ENCODE results near the gene CST6. TPM values are rescaled to one million over a fixed set of nuclear protein-coding genes. Genes with fewer than 3 reads are reported as not detected.

The CST6 gene
- not detected for total RNA-seq

DNA sequence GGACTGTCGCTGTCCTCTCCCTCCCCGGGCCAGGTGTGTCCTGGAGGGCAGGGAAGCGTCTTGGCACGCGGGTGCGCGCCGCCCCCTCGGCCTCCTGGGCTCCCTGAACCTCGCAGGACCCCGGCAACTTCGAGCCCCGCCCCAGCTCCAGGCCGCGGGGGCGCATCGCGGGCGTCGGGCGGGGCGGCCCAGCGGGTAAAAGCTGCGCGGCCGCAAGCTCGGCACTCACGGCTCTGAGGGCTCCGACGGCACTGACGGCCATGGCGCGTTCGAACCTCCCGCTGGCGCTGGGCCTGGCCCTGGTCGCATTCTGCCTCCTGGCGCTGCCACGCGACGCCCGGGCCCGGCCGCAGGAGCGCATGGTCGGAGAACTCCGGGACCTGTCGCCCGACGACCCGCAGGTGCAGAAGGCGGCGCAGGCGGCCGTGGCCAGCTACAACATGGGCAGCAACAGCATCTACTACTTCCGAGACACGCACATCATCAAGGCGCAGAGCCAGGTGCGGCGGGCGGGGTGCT is at the start of gene CST6:
TSS of gene CST6 (plus strand) at position 224 of the 519 bp plus-strand sequence. CDS start at position 261, 37 bp downstream.
- no peaks in the 10 kb centered on the region for H3K9me3 ChIP-seq (ENCODE audit: control insufficient read depth in 3 of 3, low read length in 3 of 3)
- peak within 1 kb of the TSS in 1 of 3 donors; percentile 33 for H3K9ac ChIP-seq (ENCODE audit: low read depth in 1 of 3, low read length in 3 of 3)
- peak within 1 kb of the TSS in 1 of 3 donors; percentile 22 for H3K4me3 ChIP-seq (ENCODE audit: low read length in 3 of 3)
- H3K4me1 ChIP-seq (ENCODE audit: control insufficient read depth in 3 of 3, insufficient read depth in 3 of 3, low read length in 3 of 3), result peaks cover 18 to 38% (median 31%) of the 10 kb centered on the region in 3 donors
- no peak within 1 kb of the TSS for H3K27ac ChIP-seq (ENCODE audit: low read depth, low read length)
- no peaks in the 10 kb centered on the region for H3K36me3 ChIP-seq (ENCODE audit: control insufficient read depth in 3 of 3, insufficient read depth in 3 of 3, low read length in 3 of 3)
- H3K27me3 ChIP-seq (ENCODE audit: control insufficient read depth in 3 of 3, insufficient read depth in 3 of 3, low read length in 3 of 3), result peaks cover 18 to 27% (median 26%) of the 10 kb centered on the region in 3 donors

DNA sequence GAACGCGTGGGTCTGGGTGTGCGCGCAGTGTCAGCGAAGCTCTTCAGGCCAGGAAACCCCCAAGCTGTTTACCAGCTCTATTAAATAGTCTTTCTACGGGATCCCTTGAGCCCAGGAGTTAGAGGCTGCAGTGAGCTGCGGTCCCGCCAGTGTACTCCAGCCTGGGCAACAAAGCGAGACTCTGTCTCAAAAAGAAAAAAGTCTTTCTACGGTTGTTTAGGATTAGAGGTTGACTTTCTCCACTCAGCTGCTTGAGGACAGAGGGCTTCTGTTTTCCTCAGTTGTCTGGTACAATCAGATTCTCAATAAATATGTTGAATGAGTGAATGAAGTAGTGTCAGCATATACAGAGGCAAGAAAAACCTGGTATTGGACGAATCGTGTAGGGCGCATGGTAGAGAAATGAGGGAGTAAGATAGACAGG is 49.7 kb upstream of the CST6 start:
- Histone ChIP-seq H3K4me1 (ENCODE audit: control insufficient read depth in 3 of 3, insufficient read depth in 3 of 3, low read length in 3 of 3) (peaks cover 18 to 26% (median 22%) of the 10 kb centered on the region in 3 donors), H3K4me3 (ENCODE audit: low read length in 3 of 3) (peak overlapping the region; percentile 75 to 99 (median 89)), H3K9me3 (ENCODE audit: control insufficient read depth in 3 of 3, low read length in 3 of 3) (no peaks in the 10 kb centered on the region), H3K27ac (ENCODE audit: low read depth, low read length) (no peak overlapping the region), H3K27me3 (ENCODE audit: control insufficient read depth in 3 of 3, insufficient read depth in 3 of 3, low read length in 3 of 3) (peaks cover 0 to 5% (median 0%) of the 10 kb centered on the region in 3 donors), H3K36me3 (ENCODE audit: control insufficient read depth in 3 of 3, insufficient read depth in 3 of 3, low read length in 3 of 3) (peaks cover 35 to 36% (median 35%) of the 10 kb centered on the region in 3 donors), H3K9ac (ENCODE audit: low read depth in 1 of 3, low read length in 3 of 3) (peak overlapping the region; percentile 48 to 98 (median 83))

- H3K4me3 ChIP-seq (ENCODE audit: low read length in 3 of 3), result no peak overlapping the region
- no peaks in the 10 kb centered on the region for H3K9me3 ChIP-seq (ENCODE audit: control insufficient read depth in 3 of 3, low read length in 3 of 3)
- peaks cover 50 to 55% (median 55%) of the 10 kb centered on the region in 3 donors for H3K36me3 ChIP-seq (ENCODE audit: control insufficient read depth in 3 of 3, insufficient read depth in 3 of 3, low read length in 3 of 3)
- no peak overlapping the region for H3K27ac ChIP-seq (ENCODE audit: low read depth, low read length)
- H3K9ac ChIP-seq (ENCODE audit: low read depth in 1 of 3, low read length in 3 of 3), result no peak overlapping the region
- H3K27me3 ChIP-seq (ENCODE audit: control insufficient read depth in 3 of 3, insufficient read depth in 3 of 3, low read length in 3 of 3), result no peaks in the 10 kb centered on the region
- peaks cover 30 to 44% (median 37%) of the 10 kb centered on the region in 3 donors for H3K4me1 ChIP-seq (ENCODE audit: control insufficient read depth in 3 of 3, insufficient read depth in 3 of 3, low read length in 3 of 3)
Measured at GRCh38 chr11:65964906-65965305, 46.9 kb upstream of the CST6 start.

- Histone ChIP-seq H3K27ac (ENCODE audit: low read depth, low read length) (no peak overlapping the region), H3K36me3 (ENCODE audit: control insufficient read depth in 3 of 3, insufficient read depth in 3 of 3, low read length in 3 of 3) (peaks cover 56 to 62% (median 59%) of the 10 kb centered on the region in 3 donors), H3K9ac (ENCODE audit: low read depth in 1 of 3, low read length in 3 of 3) (no peak overlapping the region), H3K4me1 (ENCODE audit: control insufficient read depth in 3 of 3, insufficient read depth in 3 of 3, low read length in 3 of 3) (peaks cover 30 to 46% (median 37%) of the 10 kb centered on the region in 3 donors), H3K27me3 (ENCODE audit: control insufficient read depth in 3 of 3, insufficient read depth in 3 of 3, low read length in 3 of 3) (no peaks in the 10 kb centered on the region), H3K4me3 (ENCODE audit: low read length in 3 of 3) (no peak overlapping the region), H3K9me3 (ENCODE audit: control insufficient read depth in 3 of 3, low read length in 3 of 3) (no peaks in the 10 kb centered on the region)
Measured at GRCh38 chr11:65965986-65966762, 45.6 kb upstream of the CST6 start.

DNA sequence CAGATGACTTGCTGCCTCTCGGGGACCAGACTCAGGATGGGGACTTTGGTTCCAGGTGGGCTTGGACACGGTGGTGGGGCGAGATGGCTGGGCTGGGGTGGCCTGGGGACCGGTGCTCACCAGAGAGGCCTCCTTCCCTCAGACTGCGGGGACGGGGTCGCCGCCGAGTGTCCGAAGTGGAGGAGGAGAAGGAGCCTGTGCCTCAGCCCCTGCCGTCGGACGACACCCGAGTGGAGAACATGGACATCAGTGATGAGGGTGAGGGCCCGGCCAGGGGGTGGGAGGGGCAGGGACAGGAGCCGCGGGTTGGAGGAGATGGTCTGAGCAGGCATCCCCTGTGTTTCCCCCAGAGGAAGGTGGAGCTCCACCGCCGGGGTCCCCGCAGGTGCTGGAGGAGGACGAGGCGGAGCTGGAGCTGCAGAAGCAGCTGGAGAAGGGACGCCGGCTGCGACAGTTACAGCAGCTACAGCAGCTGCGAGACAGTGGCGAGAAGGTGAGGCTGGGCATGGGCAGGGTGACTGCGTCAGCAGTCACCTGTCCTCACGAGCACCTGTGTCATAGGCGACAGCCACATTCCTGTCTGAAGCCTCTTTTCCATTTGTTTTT is 44.4 kb upstream of the CST6 start:
- H3K4me3 ChIP-seq (ENCODE audit: low read length in 3 of 3), result no peak overlapping the region
- no peak overlapping the region for H3K27ac ChIP-seq (ENCODE audit: low read depth, low read length)
- H3K9ac ChIP-seq (ENCODE audit: low read depth in 1 of 3, low read length in 3 of 3), result no peak overlapping the region
- H3K27me3 ChIP-seq (ENCODE audit: control insufficient read depth in 3 of 3, insufficient read depth in 3 of 3, low read length in 3 of 3), result no peaks in the 10 kb centered on the region
- peaks cover 56 to 64% (median 58%) of the 10 kb centered on the region in 3 donors for H3K36me3 ChIP-seq (ENCODE audit: control insufficient read depth in 3 of 3, insufficient read depth in 3 of 3, low read length in 3 of 3)
- no peaks in the 10 kb centered on the region for H3K9me3 ChIP-seq (ENCODE audit: control insufficient read depth in 3 of 3, low read length in 3 of 3)
- peaks cover 27 to 42% (median 33%) of the 10 kb centered on the region in 3 donors for H3K4me1 ChIP-seq (ENCODE audit: control insufficient read depth in 3 of 3, insufficient read depth in 3 of 3, low read length in 3 of 3)

DNA sequence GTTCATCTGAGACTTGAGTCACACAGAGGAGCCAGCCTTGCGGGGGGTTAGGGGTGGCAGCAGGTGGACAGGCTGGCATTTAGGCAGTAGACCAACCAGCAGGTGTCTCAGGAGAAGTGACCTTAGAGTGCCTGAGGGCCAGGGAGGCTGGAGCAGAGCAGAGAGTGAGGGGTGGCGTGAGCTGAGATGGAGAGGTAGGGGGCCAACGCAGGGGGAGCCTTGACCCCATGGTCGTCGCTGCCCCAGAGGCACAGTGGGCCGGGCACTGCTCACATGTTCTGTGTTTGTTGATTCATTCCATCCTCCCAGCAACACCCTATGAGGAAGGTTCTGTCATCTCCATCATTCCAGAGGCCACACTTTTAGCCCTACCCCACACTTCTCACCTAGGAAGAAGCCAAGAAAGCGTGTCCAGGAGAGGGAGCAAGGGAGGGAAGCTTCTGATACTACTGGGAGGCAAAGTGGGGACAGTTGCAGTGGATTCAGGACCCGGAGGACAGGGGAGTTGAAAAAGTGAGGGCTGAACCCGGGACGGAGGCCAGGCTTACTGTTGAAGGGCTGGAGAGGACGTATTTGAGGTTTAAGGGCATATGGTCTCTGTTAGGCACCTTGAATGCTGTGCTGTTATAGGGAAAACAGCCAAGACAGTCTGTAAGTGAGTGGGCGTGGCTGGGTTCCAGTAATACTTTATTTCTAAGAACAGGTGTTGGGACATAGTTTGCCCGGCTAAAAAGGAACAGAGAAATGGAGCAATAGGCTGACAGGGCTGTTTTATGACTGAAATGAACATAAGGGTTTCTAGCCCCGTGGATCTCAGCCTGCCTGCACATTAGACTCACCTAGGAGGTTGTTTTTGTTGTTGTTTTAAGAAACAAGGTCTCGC is 43.0 kb upstream of the CST6 start:
- Histone ChIP-seq H3K27me3 (ENCODE audit: control insufficient read depth in 3 of 3, insufficient read depth in 3 of 3, low read length in 3 of 3) (no peaks in the 10 kb centered on the region), H3K9me3 (ENCODE audit: control insufficient read depth in 3 of 3, low read length in 3 of 3) (no peaks in the 10 kb centered on the region), H3K27ac (ENCODE audit: low read depth, low read length) (peak overlapping the region; percentile 43), H3K9ac (ENCODE audit: low read depth in 1 of 3, low read length in 3 of 3) (peak overlapping the region; percentile 2 to 66 (median 51)), H3K36me3 (ENCODE audit: control insufficient read depth in 3 of 3, insufficient read depth in 3 of 3, low read length in 3 of 3) (peaks cover 60 to 68% (median 62%) of the 10 kb centered on the region in 3 donors), H3K4me1 (ENCODE audit: control insufficient read depth in 3 of 3, insufficient read depth in 3 of 3, low read length in 3 of 3) (peaks cover 14 to 29% (median 20%) of the 10 kb centered on the region in 3 donors), H3K4me3 (ENCODE audit: low read length in 3 of 3) (no peak overlapping the region)

GRCh38 chr11:65972116-65972515 is 39.7 kb upstream of the CST6 start:
- H3K9me3 ChIP-seq (ENCODE audit: control insufficient read depth in 3 of 3, low read length in 3 of 3), result no peaks in the 10 kb centered on the region
- peaks cover 13 to 23% (median 15%) of the 10 kb centered on the region in 3 donors for H3K4me1 ChIP-seq (ENCODE audit: control insufficient read depth in 3 of 3, insufficient read depth in 3 of 3, low read length in 3 of 3)
- no peak overlapping the region for H3K4me3 ChIP-seq (ENCODE audit: low read length in 3 of 3)
- H3K27me3 ChIP-seq (ENCODE audit: control insufficient read depth in 3 of 3, insufficient read depth in 3 of 3, low read length in 3 of 3), result no peaks in the 10 kb centered on the region
- peaks cover 37 to 49% (median 45%) of the 10 kb centered on the region in 3 donors for H3K36me3 ChIP-seq (ENCODE audit: control insufficient read depth in 3 of 3, insufficient read depth in 3 of 3, low read length in 3 of 3)
- no peak overlapping the region for H3K9ac ChIP-seq (ENCODE audit: low read depth in 1 of 3, low read length in 3 of 3)
- H3K27ac ChIP-seq (ENCODE audit: low read depth, low read length), result no peak overlapping the region

DNA sequence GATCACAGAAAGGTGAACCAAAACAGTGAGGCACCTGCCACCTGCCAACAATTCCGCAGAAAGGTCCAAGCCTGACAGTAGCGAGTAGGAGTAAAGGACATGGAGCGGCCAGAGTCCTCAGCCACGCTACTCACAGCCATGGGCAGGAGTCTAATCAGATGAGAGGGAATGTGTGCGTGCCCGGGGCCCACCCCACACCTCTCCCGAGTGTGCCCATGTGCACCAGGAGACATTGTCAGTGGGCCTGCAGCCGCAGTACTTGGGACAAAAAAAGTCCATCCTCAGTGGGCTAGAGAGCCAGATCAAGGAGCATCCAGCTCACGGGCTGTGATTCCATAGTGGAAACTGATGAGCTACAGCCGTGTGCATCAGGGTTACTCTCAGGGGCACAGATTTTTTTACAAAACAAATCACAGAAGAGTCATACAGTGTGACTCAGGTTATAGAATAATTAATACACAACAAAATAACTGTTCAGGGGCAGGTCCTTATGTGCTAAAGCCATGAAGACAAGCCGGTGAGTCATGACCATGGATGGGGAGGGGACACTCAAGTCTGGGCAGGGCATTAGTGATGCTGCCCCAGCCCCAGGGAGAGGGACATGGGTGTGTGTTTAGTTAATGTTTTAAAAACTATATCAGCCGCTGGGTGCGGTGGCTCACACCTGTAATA is 38.2 kb upstream of the CST6 start:
- Histone ChIP-seq H3K4me1 (ENCODE audit: control insufficient read depth in 3 of 3, insufficient read depth in 3 of 3, low read length in 3 of 3) (peaks cover 10 to 19% (median 10%) of the 10 kb centered on the region in 3 donors), H3K9ac (ENCODE audit: low read depth in 1 of 3, low read length in 3 of 3) (no peak overlapping the region), H3K4me3 (ENCODE audit: low read length in 3 of 3) (no peak overlapping the region), H3K36me3 (ENCODE audit: control insufficient read depth in 3 of 3, insufficient read depth in 3 of 3, low read length in 3 of 3) (peaks cover 36 to 46% (median 46%) of the 10 kb centered on the region in 3 donors), H3K27me3 (ENCODE audit: control insufficient read depth in 3 of 3, insufficient read depth in 3 of 3, low read length in 3 of 3) (no peaks in the 10 kb centered on the region), H3K9me3 (ENCODE audit: control insufficient read depth in 3 of 3, low read length in 3 of 3) (no peaks in the 10 kb centered on the region), H3K27ac (ENCODE audit: low read depth, low read length) (no peak overlapping the region)

DNA sequence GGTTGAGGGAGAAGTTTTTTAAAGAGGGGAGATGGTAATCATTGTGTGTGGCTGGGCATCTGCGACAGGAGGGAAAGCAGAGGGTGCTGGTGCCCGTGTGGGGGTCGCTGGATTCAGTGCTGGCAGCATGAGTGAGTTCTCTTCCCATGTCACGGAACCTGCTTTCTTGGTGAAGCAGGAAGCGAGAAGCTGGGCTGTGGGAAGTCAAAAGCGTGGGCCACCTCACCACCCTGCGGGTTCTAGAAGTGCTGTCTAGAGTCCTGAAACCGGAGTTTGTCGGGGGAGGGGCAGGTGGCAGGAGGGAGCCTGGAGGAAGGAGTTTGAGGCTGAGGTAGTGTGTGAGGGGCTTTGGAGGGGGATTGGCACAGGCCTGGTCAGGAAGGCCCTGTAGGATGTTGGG is 36.0 kb upstream of the CST6 start:
- Histone ChIP-seq H3K36me3 (ENCODE audit: control insufficient read depth in 3 of 3, insufficient read depth in 3 of 3, low read length in 3 of 3) (peaks cover 38 to 53% (median 38%) of the 10 kb centered on the region in 3 donors), H3K27ac (ENCODE audit: low read depth, low read length) (no peak overlapping the region), H3K9me3 (ENCODE audit: control insufficient read depth in 3 of 3, low read length in 3 of 3) (no peaks in the 10 kb centered on the region), H3K4me1 (ENCODE audit: control insufficient read depth in 3 of 3, insufficient read depth in 3 of 3, low read length in 3 of 3) (peaks cover 0 to 3% (median 0%) of the 10 kb centered on the region in 3 donors), H3K4me3 (ENCODE audit: low read length in 3 of 3) (no peak overlapping the region), H3K9ac (ENCODE audit: low read depth in 1 of 3, low read length in 3 of 3) (no peak overlapping the region), H3K27me3 (ENCODE audit: control insufficient read depth in 3 of 3, insufficient read depth in 3 of 3, low read length in 3 of 3) (no peaks in the 10 kb centered on the region)
